Measurements from ENCODE around the gene MX2.

MX2 gene

DNA sequence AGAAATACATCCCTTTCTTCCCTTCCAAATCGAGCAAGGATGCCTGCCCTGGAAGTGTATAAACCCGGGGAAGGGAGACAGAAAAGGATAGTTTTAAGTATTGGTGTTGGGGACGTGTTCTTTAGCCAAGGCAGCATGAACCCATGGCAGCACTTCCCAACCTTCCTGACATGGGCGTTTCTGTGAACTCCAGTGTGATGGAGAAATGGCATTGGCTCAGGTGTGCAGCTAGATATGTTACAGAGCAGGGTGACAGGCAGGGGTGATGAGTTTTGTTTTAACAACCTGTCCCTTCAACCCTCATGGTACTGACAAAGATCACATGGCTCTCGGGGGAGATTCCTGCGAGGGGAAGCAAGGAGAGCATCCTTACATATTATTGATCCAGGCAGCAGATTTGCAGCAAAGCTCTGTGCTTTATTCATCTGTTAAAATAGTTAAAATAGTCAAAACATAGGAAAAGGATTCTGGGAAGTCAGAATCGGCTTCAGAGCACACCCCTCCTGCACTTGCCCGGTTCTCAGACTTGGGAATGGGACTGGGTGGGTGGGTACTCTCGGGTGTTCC is 68.2 kb downstream of the MX2 start:
- H3K9me3 ChIP-seq = no peaks in the 10 kb centered on the region
- no peak overlapping the region for H3K27ac ChIP-seq
- no peak overlapping the region for H3K4me3 ChIP-seq (ENCODE audit: low read depth in 1 of 2, low read length in 1 of 2)
- H3K27me3 ChIP-seq = peaks cover 27% of the 10 kb centered on the region
- peaks cover 29% of the 10 kb centered on the region for H3K36me3 ChIP-seq
- TF ChIP-seq, protein P1, sequence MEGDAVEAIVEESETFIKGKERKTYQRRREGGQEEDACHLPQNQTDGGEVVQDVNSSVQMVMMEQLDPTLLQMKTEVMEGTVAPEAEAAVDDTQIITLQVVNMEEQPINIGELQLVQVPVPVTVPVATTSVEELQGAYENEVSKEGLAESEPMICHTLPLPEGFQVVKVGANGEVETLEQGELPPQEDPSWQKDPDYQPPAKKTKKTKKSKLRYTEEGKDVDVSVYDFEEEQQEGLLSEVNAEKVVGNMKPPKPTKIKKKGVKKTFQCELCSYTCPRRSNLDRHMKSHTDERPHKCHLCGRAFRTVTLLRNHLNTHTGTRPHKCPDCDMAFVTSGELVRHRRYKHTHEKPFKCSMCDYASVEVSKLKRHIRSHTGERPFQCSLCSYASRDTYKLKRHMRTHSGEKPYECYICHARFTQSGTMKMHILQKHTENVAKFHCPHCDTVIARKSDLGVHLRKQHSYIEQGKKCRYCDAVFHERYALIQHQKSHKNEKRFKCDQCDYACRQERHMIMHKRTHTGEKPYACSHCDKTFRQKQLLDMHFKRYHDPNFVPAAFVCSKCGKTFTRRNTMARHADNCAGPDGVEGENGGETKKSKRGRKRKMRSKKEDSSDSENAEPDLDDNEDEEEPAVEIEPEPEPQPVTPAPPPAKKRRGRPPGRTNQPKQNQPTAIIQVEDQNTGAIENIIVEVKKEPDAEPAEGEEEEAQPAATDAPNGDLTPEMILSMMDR (IDR thresholded peaks at IDR 0.05) = no peak
- peaks cover 14 to 17% of the 10 kb centered on the region in 2 experiments for H3K4me1 ChIP-seq (ENCODE audit: control insufficient read depth in 1 of 2, insufficient read depth in 1 of 2, low read depth in 1 of 2, low read length in 1 of 2)

DNA sequence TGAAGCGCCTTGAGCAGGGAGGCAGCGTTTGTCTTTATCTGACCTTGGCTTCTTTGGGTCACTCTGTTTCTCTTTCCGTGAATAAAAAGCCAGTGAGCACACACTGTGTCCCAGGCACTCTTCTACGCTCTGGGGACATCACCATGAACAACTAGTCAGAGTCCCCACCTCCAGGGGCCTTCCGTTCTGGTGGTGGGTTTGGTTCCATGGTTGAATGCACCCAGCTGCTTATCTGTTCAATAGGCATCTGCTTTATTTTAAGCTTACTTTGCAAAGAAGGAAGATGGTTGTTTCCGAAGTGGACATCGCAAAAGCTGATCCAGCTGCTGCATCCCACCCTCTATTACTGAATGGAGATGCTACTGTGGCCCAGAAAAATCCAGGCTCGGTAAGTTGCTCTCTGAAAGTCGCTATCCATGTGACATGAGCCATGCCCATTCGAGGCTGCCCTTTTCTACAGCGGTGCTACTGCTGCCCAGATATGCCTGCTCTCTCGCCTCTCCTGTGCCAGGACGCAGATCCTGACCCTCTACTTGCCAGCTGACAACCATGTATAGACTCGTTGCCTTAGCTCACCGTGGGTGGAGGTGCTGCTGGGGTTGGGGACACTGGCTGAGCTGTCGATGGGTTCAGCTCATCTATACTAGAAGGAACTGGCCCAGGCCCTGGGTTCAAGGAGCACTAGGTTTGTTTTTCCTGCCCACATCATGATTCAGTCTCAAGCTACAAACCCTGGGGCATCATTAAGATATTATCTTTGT is 70.1 kb downstream of the MX2 start:
- TF ChIP-seq, protein P1 (IDR thresholded peaks at IDR 0.05) = no peak
- Histone ChIP-seq H3K27ac (no peak overlapping the region), H3K4me3 (ENCODE audit: low read depth in 1 of 2, low read length in 1 of 2) (no peak overlapping the region), H3K9me3 (no peaks in the 10 kb centered on the region), H3K36me3 (peaks cover 46% of the 10 kb centered on the region), H3K4me1 (ENCODE audit: control insufficient read depth in 1 of 2, insufficient read depth in 1 of 2, low read depth in 1 of 2, low read length in 1 of 2) (peaks cover 2 to 8% of the 10 kb centered on the region in 2 experiments), H3K27me3 (peaks cover 15% of the 10 kb centered on the region)

DNA sequence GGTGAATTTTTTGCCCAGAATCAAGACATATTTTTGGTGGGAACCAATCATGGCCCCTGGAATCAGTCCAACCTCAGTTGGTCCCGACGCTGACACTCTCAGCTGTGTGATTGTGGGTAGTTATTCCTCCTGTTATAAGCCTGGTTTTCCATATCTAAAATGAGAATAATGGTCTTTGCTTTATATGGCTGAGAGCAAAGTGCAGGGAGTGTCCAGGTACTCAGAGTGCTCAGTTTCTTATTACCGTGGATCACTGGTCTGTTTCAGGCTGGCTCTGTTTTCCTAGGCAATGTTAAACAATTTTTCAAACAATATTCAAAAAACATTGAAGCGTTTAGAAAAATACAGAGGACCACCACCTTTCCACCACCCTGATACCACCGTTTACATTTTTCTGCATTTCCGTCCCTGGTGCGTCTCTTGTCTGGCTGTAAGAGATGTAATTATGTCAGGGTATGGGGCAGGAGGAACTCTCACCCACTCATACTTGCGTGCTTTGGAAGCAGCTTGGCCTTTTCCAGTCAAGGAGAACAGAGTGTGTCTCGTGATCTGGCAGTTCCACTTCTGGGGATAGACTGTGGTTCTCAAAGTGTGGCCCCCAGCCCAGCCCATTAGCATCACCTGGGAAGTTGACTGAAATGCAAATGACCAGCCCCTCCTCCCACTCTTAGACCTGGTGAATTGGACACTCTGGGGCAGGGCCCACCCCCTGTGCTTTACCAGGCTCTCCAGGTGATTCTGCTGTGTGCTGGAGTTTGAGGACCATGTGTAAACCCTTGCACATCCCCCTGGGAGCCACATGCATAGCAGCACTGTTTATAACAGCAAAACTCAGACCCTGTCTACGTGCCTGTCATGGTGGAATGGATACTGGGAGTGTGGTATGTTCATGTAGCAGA is 71.0 kb downstream of the MX2 start:
- Histone ChIP-seq H3K27me3 (peaks cover 7% of the 10 kb centered on the region), H3K27ac (no peak overlapping the region), H3K36me3 (peaks cover 54% of the 10 kb centered on the region), H3K4me1 (ENCODE audit: control insufficient read depth in 1 of 2, insufficient read depth in 1 of 2, low read depth in 1 of 2, low read length in 1 of 2) (no peaks in the 10 kb centered on the region), H3K4me3 (ENCODE audit: low read depth in 1 of 2, low read length in 1 of 2) (no peak overlapping the region), H3K9me3 (no peaks in the 10 kb centered on the region)
- TF ChIP-seq, protein P1 (IDR thresholded peaks at IDR 0.05) = no peak

DNA sequence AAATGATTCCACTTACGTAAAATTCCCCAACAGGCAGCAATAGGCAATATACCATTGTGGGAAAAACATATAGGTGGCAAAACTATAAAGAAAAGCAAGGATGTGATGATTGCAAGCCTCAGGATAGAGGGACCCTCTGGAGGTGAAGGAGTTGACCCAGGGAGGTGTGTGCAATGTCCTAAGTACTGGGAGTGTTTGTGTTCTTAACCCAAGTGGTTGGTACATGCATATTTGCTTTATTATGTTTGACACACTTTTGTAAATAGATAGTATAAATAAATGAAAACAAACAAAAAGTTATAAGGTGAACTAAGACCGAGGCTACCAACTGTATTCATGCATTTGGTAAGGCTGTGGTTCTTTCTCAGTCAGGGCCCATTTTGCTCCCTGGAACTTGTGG is 71.7 kb downstream of the MX2 start:
- peaks cover 62% of the 10 kb centered on the region for H3K36me3 ChIP-seq
- no peaks in the 10 kb centered on the region for H3K27me3 ChIP-seq
- H3K9me3 ChIP-seq = no peaks in the 10 kb centered on the region
- H3K27ac ChIP-seq = no peak overlapping the region
- H3K4me3 ChIP-seq (ENCODE audit: low read depth in 1 of 2, low read length in 1 of 2) = no peak overlapping the region
- TF ChIP-seq, protein P1 (IDR thresholded peaks at IDR 0.05) = no peak
- no peaks in the 10 kb centered on the region for H3K4me1 ChIP-seq (ENCODE audit: control insufficient read depth in 1 of 2, insufficient read depth in 1 of 2, low read depth in 1 of 2, low read length in 1 of 2)

DNA sequence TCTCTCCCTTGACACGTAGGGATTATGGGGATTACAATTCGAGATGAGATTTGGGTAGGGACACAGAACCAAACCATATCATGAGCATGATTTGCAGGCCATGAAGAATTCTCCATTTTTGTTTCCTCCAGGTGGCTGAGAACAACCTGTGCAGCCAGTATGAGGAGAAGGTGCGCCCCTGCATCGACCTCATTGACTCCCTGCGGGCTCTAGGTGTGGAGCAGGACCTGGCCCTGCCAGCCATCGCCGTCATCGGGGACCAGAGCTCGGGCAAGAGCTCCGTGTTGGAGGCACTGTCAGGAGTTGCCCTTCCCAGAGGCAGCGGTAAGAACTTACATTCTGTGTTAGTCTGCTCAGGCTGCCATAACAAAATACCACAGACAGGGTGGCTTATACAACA is 73.9 kb downstream of the MX2 start:
- H3K27ac ChIP-seq = no peak overlapping the region
- H3K27me3 ChIP-seq = no peaks in the 10 kb centered on the region
- peaks cover 70% of the 10 kb centered on the region for H3K36me3 ChIP-seq
- H3K4me1 ChIP-seq (ENCODE audit: control insufficient read depth in 1 of 2, insufficient read depth in 1 of 2, low read depth in 1 of 2, low read length in 1 of 2) = no peaks in the 10 kb centered on the region
- no peak overlapping the region for H3K4me3 ChIP-seq (ENCODE audit: low read depth in 1 of 2, low read length in 1 of 2)
- TF ChIP-seq, protein P1 (IDR thresholded peaks at IDR 0.05) = no peak
- no peaks in the 10 kb centered on the region for H3K9me3 ChIP-seq
